HG02840 (cell line): ENCODE results near the gene RAET1L.
"Not testable (repeated sequence)": the region's sequence is repeated elsewhere in the genome, so short reads cannot be mapped to it uniquely, and the experiment has no call there.

Experiments used
- ATAC-seq: cut with Tn5 transposase; IDR thresholded peaks from one replicate; pipeline ENCODE4 v1.9.1; 2021; ENCODE audit warnings: mild to moderate bottlenecking, moderate library complexity, moderate number of reproducible peaks; ENCODE audit not compliant: unreplicated experiment, low FRiP score

Gene RAET1L

DNA sequence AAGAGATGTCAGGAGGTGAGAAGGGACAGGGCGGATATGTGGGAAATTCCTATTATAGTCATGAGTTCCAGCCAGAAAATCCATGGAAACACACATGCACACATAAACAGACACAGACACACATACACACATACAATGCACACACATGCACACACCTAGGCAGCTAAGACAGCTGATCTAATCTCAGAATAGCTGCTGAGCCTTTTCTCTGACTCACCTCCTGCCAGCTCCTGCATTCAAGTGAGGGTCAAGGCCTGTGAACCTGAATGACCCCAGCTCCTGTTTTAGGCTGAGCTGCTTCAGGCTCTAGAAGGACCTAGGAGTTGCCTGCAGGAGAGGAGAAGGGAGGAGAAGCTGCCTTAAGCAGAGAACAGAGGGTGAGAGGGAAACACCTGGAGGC is 21.6 kb upstream of the RAET1L start:
- ATAC-seq, result no peak

DNA sequence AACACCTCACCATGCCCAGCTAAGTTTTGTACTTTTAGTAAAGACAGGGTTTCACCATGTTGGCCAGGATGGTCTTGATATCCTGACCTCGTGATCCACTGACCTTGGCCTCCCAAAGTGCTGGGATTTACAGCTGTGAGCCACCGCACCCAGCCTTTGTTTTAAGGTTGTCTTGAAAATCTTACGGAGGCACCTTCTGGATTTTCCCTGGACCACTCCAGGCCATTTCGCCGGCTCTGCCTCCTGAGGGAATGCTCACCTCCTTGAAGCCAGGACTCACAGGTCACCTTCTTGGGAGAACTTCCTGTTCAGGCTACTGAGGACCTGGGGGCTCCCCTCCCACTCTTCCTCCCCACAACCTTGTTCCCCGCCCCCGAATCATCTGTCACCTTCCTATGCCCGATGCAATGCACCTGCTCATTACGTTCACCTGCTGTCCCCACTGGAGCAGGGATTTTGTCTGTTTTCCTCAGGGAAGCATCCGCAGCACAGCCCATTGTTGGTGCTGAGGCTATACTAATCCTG is 19.4 kb upstream of the RAET1L start:
- no peak for ATAC-seq

DNA sequence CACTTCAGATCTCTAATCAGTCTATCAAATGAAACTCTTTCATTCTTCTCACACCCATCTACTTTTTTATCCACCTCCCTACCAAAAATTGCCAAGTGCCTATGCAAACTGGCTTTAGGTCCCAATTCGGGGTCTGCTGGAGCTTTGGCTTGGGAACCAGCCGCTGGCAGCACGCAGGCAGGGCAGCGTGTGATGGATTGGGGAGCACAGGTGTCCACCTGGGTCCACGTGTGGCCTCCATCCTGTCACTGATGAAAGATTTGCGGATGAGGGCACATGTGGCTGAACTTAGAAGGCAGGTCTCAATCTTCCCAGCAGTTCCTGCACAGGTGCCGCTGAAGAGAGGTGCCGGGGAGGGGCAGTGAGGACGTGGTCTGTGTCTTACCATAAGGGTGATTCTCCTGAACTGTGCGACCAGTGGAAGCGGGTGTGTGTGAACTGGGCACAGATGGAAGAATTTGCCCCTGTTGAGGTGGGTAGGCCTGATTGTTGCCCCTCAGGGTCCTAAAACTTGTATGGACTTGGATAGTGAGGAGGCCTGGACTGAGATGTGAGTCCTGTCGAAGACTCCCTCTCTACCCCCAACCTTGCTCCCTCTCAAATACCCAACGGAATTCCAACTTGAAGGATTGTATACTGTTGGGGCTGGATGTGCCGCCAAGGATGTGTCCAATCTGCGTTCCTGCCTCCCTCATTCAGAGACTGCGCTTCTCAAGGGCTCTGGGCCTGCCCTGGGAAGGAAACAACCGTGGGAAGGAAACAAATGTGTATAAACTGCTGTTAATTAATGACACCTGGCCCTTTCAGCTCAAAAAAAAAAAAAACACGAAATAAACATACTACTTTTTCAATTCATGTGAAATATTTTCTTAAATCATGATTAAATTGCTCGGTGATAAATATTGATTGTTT is 18.4 kb upstream of the RAET1L start:
- no peak for ATAC-seq

DNA sequence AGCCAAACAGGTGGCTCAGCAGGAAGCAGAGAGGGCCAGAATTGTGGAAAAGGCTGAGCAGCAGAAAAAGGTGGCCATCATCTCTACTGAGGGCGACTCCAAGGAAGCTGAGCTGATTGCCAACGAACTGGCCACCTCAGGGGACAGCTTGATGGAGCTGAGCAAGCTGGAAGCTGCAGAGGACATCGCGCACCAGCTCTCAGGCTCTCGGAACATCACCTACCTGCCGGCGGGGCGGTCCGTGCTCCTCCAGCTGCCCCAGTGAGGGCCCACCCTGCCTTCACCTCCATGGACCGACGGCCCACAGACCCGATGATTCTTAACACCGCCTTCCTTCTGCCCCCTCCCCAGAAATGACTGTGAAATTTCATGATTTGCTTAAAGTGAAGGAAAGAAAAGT is 17.8 kb upstream of the RAET1L start:
- ATAC-seq, result no peak

DNA sequence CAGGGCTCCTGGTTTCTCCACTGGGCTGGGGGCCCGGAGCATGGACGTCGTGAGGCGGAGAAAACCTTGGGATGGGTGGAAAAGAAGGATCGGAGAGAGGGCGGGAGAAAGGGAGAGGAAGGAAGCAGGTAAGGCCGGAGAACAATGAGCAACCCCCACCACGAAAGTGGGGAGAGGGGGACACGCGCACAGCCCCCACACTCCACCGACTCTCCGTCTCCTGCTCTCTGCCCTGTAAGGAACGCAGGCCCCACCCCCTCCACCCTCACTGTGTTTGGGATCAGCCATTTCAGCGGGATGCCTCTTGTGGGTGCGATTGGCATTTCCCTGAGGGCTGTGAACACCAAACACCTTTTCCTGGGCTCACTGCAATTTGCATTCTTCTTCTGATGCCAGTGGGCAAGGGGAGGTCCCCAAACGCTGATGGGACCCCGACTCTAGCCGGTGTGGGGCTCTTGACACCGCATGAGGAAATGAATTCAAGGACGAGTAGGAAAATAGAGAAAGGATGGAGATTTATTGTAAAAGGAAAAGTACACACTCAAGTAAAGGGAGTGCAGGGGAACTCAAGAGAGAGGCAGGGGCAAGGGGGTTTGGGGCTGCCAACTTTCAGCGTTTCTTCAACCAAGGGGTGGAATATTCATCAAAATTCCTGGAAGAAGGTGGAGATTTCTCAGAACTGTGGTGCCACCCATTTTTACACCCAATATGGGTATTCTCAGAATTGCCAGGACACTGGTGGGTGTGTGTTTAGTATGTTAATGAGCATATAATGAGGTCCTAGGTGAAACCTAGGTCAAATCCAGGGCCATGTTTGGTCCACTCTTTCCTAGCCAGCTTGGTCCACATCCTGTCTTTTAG is 13.1 kb upstream of the RAET1L start:
- no peak for ATAC-seq

DNA sequence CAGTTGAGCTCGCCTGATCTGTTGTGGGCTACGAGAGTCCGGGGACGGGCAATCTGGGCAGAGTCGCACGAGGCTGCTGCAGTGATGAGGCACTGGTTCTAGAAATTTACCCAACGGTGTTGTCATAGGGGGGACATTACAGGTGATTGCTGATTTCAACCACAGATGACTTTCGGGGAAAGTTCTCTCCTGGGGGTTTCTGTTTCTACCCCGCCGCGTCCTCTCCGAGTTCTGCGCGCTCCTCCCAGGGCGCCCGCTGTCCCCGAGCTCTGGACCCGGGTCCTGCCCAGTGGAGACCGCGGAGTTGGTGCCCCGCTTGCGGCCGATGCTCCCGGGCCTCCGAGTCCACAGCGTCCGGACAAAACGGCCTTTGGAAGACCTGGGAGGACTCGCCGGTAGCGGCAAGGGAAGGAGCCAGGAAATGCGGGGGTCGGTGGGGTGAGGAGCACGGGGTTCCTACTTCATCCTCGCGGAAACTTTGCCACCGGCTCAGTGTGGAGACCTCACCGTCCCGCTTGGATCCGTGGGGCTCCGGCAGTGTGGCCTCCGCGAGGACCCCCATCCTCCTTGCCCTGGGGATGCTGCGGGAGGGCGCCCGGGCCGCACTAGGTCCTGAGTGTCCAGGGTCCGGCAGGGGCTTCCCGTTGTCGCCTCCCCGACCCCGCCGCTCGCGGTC is 12.3 kb upstream of the RAET1L start:
- ATAC-seq, result no peak

DNA sequence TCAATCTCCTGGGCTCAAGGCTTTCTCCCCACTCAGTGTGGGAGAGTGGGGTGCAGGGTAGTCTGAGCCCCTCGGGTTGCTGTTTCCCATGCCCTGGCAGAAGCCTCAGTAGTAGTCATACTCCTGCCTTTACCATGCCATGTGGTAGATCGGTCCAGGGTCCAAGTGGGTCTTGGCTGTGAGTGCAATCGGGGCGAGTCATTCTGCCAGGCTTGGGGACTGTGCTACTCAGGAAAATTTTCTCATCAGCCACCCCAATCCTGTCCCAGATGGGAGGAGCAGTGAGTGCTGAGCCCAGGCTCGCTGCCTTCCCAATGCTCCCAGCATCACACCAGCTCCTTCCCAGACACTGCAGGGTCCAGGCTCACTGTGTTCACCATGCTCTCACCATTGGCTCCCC is 10.7 kb upstream of the RAET1L start:
- no peak for ATAC-seq

DNA sequence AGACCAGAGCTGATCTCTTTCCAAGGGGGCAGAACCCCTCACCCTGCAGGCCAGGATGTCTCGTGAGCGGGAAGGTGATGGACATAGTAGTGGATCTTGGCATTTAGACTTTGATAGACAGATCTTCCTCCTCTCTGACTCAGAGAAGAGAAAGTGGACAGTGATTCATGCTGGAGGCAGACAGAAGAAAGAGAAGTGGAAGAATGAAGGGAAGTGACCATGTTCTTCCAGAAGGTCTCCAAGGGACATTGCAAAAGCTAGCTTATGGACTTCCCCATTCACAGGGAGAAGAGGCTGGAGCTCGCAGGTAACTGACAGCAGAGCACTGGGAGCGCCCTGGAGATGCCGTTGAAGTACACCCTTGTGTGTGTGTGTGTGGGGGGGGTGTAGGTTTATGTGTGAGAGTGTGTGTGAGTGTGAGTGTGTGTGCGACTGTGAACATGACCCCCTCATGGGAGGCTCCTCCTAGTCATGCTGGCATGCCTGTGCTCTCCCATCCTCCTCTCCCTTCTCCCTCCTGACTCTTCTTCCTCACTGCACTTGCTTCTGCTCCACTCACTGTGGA is 8.0 kb upstream of the RAET1L start:
- no peak for ATAC-seq

DNA sequence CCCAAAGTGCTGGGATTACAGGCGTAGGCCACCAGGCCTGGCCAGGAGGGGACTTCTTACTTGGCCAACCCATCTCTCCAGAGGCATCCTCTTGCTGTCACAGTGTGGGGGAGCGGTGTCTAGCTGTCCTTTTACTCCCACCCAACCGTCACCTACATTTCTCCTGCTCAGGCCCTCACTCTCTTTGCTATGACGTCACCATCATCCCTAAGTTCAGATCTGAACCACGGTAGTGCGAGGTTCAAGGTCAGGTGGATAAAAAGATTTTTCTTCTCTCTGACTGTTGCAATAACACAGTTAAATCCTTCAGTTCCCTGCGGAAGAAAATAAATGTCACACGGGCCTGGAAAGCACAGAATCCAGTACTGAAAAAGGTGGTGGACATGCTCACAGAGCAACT is 7.3 kb upstream of the RAET1L start:
- no peak for ATAC-seq

DNA sequence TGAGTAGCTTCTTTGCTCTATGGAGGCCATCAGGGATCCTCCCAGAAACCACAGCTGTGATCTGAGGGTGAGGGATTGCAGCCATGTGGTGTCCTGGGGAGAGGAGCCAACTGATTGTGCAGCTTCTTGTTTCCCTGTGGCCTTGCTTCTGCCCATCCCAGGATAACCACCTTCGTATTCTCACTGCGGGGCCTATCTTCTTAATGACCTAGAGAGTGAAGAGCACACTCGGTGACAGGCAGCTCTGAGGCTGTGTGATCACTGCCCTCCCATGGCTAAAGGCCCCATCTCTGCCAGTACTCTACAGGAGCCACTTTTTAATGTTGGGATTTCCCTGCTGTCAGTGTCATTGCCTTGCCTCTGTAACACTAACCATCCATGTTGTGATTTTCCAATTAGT is 5.3 kb upstream of the RAET1L start:
- no peak for ATAC-seq

DNA sequence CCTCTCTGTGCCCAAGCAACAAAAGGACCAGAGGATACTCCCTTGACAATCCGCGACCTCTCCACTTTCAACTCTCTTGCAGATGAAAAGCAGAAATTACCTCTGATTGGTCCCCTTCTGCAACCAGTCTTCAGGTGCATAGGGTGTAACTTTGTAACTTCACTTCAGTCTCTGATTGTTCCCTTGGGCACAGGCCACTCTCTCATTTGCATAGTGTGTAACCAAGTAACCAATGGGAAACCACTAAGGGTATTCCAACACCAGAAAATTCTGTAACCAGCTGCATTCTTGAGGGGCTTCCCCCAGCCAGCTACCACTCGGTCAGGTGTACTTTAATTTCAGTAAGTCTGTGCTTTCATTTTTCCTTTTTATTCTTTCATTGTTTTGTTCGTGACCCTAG is 4.4 kb upstream of the RAET1L start:
- ATAC-seq, result no peak

DNA sequence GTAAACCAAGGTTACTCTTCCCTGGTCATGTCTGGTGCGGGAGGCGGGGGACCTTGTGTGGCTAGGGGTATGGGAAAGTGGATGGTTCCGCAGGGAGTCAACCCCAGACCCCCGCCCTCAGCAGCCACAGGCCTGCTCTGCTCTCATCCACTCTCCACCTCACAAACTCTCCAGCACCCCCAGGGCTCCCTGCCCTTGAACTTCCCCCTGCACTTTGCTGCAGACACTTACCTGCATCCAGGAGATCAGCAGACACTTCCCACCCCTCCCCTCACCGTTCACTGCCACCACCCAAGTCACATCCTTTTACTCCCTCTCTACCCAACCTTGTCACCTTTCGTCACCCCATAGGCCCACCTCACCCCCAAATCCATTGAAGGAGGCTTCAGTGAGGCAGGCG is 3.9 kb upstream of the RAET1L start:
- ATAC-seq, result no peak

DNA sequence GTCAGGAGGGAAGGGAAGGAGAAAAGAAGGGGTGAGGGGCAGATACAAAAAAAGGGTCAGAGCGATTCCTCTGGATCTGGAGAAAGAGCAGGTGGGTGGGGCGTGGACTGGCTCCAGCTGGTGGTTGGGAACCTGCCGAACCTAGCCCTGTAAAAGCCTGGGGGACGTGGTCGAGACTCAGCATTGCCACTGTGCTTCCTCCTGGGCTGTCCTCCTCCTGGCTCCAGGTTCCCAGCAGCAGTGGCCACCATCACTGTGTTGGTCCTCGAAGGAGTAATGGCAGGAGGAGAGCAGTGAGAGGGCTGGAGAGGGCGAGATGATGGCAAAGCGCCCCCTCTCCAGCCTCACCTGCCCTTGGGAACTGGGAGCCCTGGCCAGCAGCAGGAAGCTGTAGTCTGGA is 3.5 kb upstream of the RAET1L start:
- ATAC-seq, result no peak

DNA sequence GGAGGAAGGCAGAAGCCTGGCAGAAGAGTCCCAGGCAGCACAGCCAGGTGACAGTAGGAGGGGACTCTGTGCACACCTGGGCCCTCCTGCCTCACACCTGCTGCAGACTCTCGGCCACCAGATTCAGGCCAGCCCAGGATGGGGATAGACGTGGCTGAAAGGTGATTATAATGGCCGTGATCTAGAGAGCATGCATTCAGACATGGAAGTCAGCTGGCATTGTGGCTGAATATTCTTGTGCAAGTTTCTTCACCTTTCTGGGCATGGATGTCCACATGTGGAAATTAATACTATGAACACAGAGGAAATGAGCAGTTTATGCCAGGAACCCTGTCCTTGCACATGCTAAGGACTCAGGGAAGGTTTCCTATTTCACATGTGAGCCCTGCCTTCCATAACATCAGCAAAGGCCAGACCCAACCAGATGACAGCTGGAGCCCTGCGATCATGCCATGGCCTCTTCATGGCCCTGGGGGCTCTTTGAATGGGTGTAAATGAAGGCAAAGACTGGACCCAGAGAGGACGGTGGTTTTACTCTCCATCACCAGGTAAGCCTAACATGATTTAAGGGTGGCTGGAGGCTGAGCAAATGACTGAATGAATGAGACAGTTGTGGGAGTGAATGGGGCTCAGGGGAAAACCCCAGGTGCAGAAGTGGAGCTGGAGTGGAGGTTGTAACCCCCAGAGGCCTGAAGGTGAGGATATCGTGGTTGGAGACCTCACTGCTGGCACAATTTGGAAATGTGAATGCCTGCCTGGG is 2.7 kb upstream of the RAET1L start:
- ATAC-seq, result no peak

DNA sequence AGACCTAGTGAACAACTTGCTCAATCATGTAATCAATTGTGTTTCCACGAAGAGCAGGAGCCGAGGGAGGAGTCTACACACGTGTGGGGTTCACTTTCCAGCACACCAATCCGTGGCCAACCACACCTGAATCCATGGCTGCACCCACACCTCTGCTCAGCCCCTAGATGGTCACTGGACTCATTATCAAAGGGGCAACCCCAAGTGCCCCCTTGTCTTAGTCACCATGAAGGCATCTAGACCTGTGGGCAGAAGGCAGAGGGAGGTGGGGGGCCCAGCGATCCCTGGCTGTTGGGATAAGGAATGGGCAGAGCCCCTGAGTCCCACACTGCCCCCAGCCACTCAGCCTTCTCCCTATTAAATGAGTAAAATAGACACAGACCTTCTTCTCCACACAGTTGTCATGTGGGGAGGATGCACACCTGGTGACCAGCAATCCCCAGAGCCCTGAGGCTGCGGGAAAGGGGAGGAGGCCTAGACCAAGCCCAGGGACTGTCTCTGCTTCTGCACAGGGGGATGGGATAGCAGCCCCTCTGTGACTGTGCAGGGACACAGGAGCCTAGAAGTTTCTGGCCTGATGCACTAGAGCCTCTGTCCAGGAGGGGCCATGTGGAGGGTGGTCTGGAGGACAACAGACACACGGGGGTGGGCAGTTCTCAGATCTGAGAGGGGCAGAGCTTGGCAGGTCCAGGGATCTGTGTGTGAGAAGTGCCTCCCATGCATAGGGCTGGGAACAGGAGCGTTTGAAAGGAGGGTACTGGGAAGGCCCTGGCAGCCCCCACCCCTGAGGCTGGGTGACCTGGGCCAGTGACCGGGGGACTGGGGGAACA is 1.9 kb upstream of the RAET1L start:
- ATAC-seq, result no peak

DNA sequence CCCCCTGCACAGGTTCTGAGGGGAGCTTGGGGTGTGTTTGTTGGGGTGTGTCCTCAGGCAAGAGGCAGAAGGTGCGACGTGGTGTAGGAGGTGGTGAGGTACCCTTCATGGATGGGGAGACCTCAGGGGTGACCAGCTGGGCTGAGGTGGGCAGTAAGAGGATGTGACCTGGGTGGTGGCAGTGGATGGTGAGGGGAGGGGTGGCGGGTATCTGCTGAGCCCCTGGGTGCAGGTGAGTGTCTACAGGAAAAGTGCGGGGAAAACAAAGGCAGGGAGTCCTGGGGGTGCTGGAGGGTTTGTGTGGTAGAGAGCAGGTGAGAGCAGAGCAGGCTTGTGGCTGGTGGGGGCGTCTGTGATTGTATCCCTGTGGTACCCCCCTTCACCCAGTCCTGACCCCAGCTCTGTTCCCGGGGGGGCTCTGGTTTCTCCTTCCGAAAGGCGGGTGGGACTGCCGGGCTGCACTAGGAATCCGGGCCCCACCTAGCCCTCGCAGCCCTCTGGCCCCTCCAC is 631 bp downstream of the RAET1L start:
- no peak for ATAC-seq

DNA sequence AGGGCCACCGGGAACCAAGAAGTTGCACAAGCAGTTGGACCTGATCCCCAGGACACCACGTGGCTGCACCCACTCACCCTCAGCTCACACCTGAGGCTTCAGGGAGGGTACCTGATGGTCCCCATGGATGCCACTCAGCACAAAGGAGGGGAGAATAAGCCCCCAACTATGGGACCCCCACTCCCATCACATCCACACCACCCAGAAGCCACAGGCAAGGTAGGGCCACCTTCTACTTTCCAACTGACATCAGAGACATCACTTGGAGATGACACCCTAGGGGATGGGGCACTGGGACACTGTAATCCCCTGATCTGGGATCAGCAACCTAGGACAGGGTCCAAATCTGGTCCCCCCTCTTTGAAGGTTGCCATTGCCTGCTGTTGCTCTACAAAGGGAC is 1.3 kb downstream of the RAET1L start:
- ATAC-seq, result not testable (repeated sequence)

DNA sequence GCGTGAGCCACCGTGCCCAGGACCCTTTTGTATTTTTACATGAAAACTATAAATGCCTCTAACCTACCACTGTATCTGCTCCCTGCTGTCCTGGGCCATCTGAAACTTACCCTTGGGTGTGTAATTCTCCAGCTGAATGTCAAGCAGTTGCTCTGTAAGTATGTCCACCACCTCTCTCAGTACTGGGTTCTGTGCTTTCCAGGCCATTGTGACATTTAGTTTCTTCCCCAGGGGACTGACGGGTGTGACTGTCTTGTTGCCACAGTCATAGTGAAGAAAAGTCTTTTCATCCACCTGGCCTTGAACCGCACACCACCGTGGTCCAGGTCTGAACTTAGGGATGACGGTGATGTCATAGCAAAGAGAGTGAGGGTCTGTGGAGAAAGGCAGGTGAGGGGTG is 3.5 kb downstream of the RAET1L start:
- not testable (repeated sequence) for ATAC-seq
